Spinal cord (tissue), 10 donors: ENCODE data around the gene CHD2. TPM values are rescaled to one million over a fixed set of nuclear protein-coding genes. Genes with fewer than 3 reads are reported as not detected.

Experiments used
- DNase-seq, 6 donors: peaks; one replicate each; pipeline versions ENCODE4 v3.0.0 to v3.0.0-alpha.2; 2013 to 2015; ENCODE audit warnings: low spot score in 6 of 6, low read depth in 4 of 6
- H3K27ac ChIP-seq: one replicate; pipeline ENCODE4 v1.5.1; 2013; ENCODE audit warnings: low read depth, low read length, control low read depth
- H3K27me3 ChIP-seq: one replicate; pipeline ENCODE4 v1.6.1; 2013; ENCODE audit warnings: low read length; ENCODE audit not compliant: control insufficient read depth, insufficient read depth
- H3K36me3 ChIP-seq: one replicate; pipeline ENCODE4 v1.6.1; 2013; ENCODE audit warnings: low read length; ENCODE audit not compliant: control insufficient read depth, insufficient read depth
- H3K4me1 ChIP-seq: one replicate; pipeline ENCODE4 v1.6.1; 2013; ENCODE audit warnings: low read length; ENCODE audit not compliant: control insufficient read depth, insufficient read depth
- H3K4me3 ChIP-seq: one replicate; pipeline ENCODE4 v1.5.1; 2013; ENCODE audit warnings: low read depth, low read length, control low read depth
- H3K9me3 ChIP-seq: one replicate; pipeline ENCODE4 v1.6.1; 2013; ENCODE audit warnings: low read length; ENCODE audit not compliant: control insufficient read depth, insufficient read depth
- WGBS: methylation state at CpG from one replicate; pipeline ENCODE4 v1.1.5; 2013; ENCODE audit warnings: missing lambda C conversion rate; ENCODE audit not compliant: insufficient coverage; 5-methylcytosine and 5-hydroxymethylcytosine counted together
- polyA plus RNA-seq, 2 donors: library from polyadenylated mRNA; unstranded; fragments of 120-200 nt; gene quantifications; one replicate each; pipeline ENCODE4 v1.2.1, GENCODE V29; 2013; ENCODE audit not compliant: insufficient read length in 2 of 2
- total RNA-seq, 2 donors: library from RNA; depleted of rRNA in 1 of 2; stranded (reverse); fragments of 120-200 nt in 1 of 2; fragments of >200 nt in 1 of 2; gene quantifications; one replicate each; pipeline versions ENCODE4 v1.2.3 to v1.2.4, GENCODE V29; 2013 to 2014
- donor health status: healthy.

Gene CHD2
- total and polyA plus RNA-seq, 4 donors = 102 to 174 (median 105) TPM

- DNase-seq = no peak
- Histone ChIP-seq H3K27me3 (no peaks in the 10 kb centered on the region), H3K4me1 (no peaks in the 10 kb centered on the region), H3K4me3 (no peak overlapping the region), H3K27ac (no peak overlapping the region), H3K36me3 (peaks cover 24% of the 10 kb centered on the region), H3K9me3 (peaks cover 2% of the 10 kb centered on the region)
- WGBS = 71% methylated on average over 3 of the region's 7 CpGs
Observed at GRCh38 chr15:92952458-92952850, 52.3 kb downstream of the CHD2 start.

- Histone ChIP-seq H3K4me1 (no peaks in the 10 kb centered on the region), H3K4me3 (no peak overlapping the region), H3K36me3 (peaks cover 17% of the 10 kb centered on the region), H3K27me3 (no peaks in the 10 kb centered on the region), H3K9me3 (peaks cover 2% of the 10 kb centered on the region), H3K27ac (no peak overlapping the region)
- no peak for DNase-seq
- no CpG with 5 or more reads among the region's 2 CpGs for WGBS
Observed at GRCh38 chr15:92953566-92953965, 53.4 kb downstream of the CHD2 start.

- Histone ChIP-seq H3K4me1 (no peaks in the 10 kb centered on the region), H3K27ac (no peak overlapping the region), H3K27me3 (no peaks in the 10 kb centered on the region), H3K4me3 (no peak overlapping the region), H3K36me3 (peaks cover 14% of the 10 kb centered on the region), H3K9me3 (peaks cover 2% of the 10 kb centered on the region)
- 94% methylated on average over 2 of the region's 6 CpGs for WGBS
- no peak for DNase-seq
Observed at GRCh38 chr15:92954002-92954401, 53.9 kb downstream of the CHD2 start.

GRCh38 chr15:92954578-92954977 lies 54.5 kb downstream of the CHD2 start:
- 100% methylated on average over 2 of the region's 8 CpGs for WGBS
- no peak for DNase-seq
- H3K4me3 ChIP-seq = no peak overlapping the region
- no peaks in the 10 kb centered on the region for H3K4me1 ChIP-seq
- H3K9me3 ChIP-seq = peaks cover 2% of the 10 kb centered on the region
- H3K27ac ChIP-seq = no peak overlapping the region
- peaks cover 17% of the 10 kb centered on the region for H3K36me3 ChIP-seq
- no peaks in the 10 kb centered on the region for H3K27me3 ChIP-seq

GRCh38 chr15:92955706-92956105 lies 55.6 kb downstream of the CHD2 start:
- DNase-seq = no peak
- Histone ChIP-seq H3K4me1 (no peaks in the 10 kb centered on the region), H3K27me3 (no peaks in the 10 kb centered on the region), H3K27ac (no peak overlapping the region), H3K9me3 (no peaks in the 10 kb centered on the region), H3K4me3 (no peak overlapping the region), H3K36me3 (peaks cover 14% of the 10 kb centered on the region)
- WGBS = 100% methylated on average over 1 of the region's 2 CpGs

- no peak for DNase-seq
- H3K27me3 ChIP-seq = no peaks in the 10 kb centered on the region
- H3K9me3 ChIP-seq = peaks cover 2% of the 10 kb centered on the region
- H3K4me1 ChIP-seq = no peaks in the 10 kb centered on the region
- H3K36me3 ChIP-seq = peaks cover 16% of the 10 kb centered on the region
- H3K4me3 ChIP-seq = no peak overlapping the region
- no CpG with 5 or more reads among the region's 8 CpGs for WGBS
- no peak overlapping the region for H3K27ac ChIP-seq
Observed at GRCh38 chr15:92958105-92958504, 58.0 kb downstream of the CHD2 start.

- DNase-seq = no peak
- H3K27ac ChIP-seq = no peak overlapping the region
- peaks cover 16% of the 10 kb centered on the region for H3K36me3 ChIP-seq
- H3K9me3 ChIP-seq = peaks cover 2% of the 10 kb centered on the region
- no CpG with 5 or more reads among the region's 4 CpGs for WGBS
- H3K4me3 ChIP-seq = no peak overlapping the region
- H3K27me3 ChIP-seq = no peaks in the 10 kb centered on the region
- no peaks in the 10 kb centered on the region for H3K4me1 ChIP-seq
Observed at GRCh38 chr15:92959219-92959618, 59.1 kb downstream of the CHD2 start.

- Histone ChIP-seq H3K27me3 (no peaks in the 10 kb centered on the region), H3K9me3 (peaks cover 2% of the 10 kb centered on the region), H3K4me3 (no peak overlapping the region), H3K4me1 (no peaks in the 10 kb centered on the region), H3K27ac (no peak overlapping the region), H3K36me3 (peaks cover 20% of the 10 kb centered on the region)
- DNase-seq = no peak
- WGBS = 100% methylated on average over 3 of the region's 9 CpGs
Observed at GRCh38 chr15:92960996-92961681, 61.0 kb downstream of the CHD2 start.

GRCh38 chr15:92962914-92963313 lies 62.8 kb downstream of the CHD2 start:
- WGBS = no CpG with 5 or more reads among the region's 1 CpG
- Histone ChIP-seq H3K27ac (no peak overlapping the region), H3K4me1 (no peaks in the 10 kb centered on the region), H3K4me3 (no peak overlapping the region), H3K36me3 (peaks cover 30% of the 10 kb centered on the region), H3K27me3 (no peaks in the 10 kb centered on the region), H3K9me3 (peaks cover 2% of the 10 kb centered on the region)
- no peak for DNase-seq

GRCh38 chr15:92963794-92964193 lies 63.7 kb downstream of the CHD2 start:
- H3K36me3 ChIP-seq = peaks cover 30% of the 10 kb centered on the region
- WGBS = no CpG with 5 or more reads among the region's 2 CpGs

More at GRCh38 chr15:92963794-92964193, 63.7 kb downstream of the CHD2 start:
- H3K4me1 ChIP-seq = no peaks in the 10 kb centered on the region
- DNase-seq = no peak
- H3K9me3 ChIP-seq = peaks cover 2% of the 10 kb centered on the region
- H3K27ac ChIP-seq = no peak overlapping the region
- H3K4me3 ChIP-seq = no peak overlapping the region
- no peaks in the 10 kb centered on the region for H3K27me3 ChIP-seq
